Muscle layer of duodenum (tissue), 2 donors: ENCODE data around the gene SLC35E2B.
"Not testable (repeated sequence)": the region's sequence is repeated elsewhere in the genome, so short reads cannot be mapped to it uniquely, and the experiment has no call there.

Experiments
- H3K27ac ChIP-seq: one replicate; pipeline ENCODE4 v1.7.0; 2013; ENCODE audit warnings: mild to moderate bottlenecking, low read length
- H3K27me3 ChIP-seq: one replicate; pipeline ENCODE4 v1.7.0; 2013; ENCODE audit warnings: low read depth, mild to moderate bottlenecking, control low read depth, low read length
- H3K36me3 ChIP-seq, 2 donors: one replicate each; pipeline ENCODE4 v1.7.0; 2013; ENCODE audit warnings: low read length in 2 of 2, control low read depth in 1 of 2, mild to moderate bottlenecking in 1 of 2; ENCODE audit not compliant: insufficient read depth in 2 of 2, control insufficient read depth in 1 of 2
- H3K4me1 ChIP-seq, 2 donors: one replicate each; pipeline ENCODE4 v1.7.0; 2013; ENCODE audit warnings: low read length in 2 of 2, mild to moderate bottlenecking in 2 of 2, control low read depth in 1 of 2, moderate library complexity in 1 of 2; ENCODE audit not compliant: insufficient read depth in 2 of 2, control insufficient read depth in 1 of 2
- H3K4me3 ChIP-seq, 2 donors: one replicate each; pipeline ENCODE4 v1.7.0; 2013; ENCODE audit warnings: low read length in 2 of 2, low read depth in 1 of 2, mild to moderate bottlenecking in 1 of 2
- H3K9me3 ChIP-seq, 2 donors: one replicate each; pipeline ENCODE4 v1.7.0; 2013; ENCODE audit warnings: low read length in 2 of 2, control low read depth in 1 of 2, mild to moderate bottlenecking in 1 of 2; ENCODE audit not compliant: control insufficient read depth in 1 of 2
- donor health status: healthy.

Gene SLC35E2B

DNA sequence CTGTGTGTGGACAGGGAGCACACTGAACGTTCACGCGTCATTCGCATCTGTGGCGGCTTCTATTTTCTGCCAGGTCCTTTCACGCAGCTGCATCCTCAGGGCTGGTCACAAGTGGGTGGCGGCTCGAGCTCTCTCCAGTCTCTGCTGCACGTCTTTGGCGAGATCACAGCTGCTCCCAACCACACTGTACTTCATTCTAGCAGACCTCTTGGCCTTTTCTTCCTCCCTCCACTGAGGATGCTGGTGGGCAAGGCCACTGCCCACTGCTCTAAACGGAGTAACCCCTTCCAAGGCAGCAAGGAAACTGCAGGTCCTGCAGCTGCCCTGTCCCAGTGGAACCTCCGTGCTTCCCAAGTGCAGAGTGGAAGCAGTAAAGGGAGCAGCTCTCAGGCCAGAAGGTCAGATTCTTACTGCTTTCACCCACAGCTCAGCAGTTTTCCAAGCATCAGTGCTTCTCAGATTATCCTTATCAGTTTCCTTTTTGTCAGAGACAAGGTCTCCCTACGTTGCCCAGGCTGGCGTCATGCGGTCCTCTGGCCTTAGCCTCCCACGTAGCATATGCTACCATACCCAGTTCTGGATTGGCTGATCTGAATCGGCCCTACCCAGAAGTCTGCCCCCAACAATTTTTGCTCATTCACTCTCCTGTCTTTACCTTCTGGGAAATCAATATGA, 44.9 kb downstream of the SLC35E2B start:
- peaks cover 12 to 47% of the 10 kb centered on the region in 2 donors for H3K36me3 ChIP-seq
- H3K4me1 ChIP-seq, H3K27ac ChIP-seq, H3K9me3 ChIP-seq, H3K4me3 ChIP-seq, H3K27me3 ChIP-seq: not testable (repeated sequence)

DNA sequence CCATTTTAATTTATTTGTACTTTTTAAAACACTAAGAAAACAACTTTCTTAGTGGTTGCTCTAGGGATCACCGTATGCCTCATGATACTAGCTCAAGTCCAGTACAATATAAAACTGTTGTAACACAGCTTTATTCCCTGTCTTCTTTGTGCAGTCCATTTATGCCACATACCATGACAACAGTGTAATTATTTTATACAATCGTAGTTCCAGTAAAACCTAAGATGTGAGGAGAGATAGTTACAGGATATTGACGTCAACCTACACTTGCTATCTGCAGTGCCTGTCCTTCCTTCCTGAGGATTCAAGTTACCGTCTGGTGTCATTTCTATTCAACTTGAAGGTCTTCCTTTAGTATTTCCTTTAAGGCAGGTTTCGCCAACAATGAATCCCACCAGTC, 46.3 kb downstream of the SLC35E2B start:
- H3K4me1 ChIP-seq, H3K27me3 ChIP-seq, H3K9me3 ChIP-seq, H3K27ac ChIP-seq, H3K4me3 ChIP-seq: not testable (repeated sequence)
- H3K36me3 ChIP-seq = peaks cover 3 to 34% of the 10 kb centered on the region in 2 donors

DNA sequence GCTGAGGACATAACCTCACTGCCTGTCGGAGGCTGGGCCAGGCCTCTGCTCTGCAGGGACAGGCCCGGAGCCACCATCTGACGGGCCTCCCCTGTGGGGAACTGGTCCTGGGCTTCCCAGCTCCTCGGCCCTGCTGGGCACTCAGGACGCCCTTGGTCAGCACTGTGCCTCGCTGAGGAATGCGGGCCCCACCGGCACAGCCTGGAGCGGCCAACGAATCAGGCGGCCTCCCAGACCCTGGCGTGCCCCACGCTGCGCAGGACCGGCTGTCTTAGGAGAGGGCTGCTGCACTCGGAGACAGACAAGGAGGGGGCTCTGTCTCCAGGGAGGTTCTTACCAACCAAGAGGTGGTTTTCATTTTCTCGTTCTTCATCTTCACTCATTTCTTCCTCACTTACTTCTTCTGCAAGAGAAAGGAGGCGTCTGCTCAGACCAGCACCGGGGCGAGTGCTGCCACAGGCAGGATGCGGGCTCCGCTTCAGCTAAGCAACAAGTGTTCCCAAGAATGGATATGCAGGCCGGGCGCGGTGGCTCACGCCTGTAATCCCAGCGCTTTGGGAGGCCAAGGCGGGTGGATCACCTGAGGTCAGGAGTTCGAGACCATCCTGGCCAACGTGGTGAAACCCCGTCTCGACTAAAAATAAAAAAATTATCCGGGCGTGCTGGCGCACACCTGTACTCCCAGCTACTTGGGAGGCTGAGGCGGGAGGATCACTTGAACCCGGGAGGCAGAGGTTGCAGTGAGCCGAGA, 51.7 kb downstream of the SLC35E2B start:
- H3K36me3 ChIP-seq = peaks cover 0 to 19% of the 10 kb centered on the region in 2 donors

DNA sequence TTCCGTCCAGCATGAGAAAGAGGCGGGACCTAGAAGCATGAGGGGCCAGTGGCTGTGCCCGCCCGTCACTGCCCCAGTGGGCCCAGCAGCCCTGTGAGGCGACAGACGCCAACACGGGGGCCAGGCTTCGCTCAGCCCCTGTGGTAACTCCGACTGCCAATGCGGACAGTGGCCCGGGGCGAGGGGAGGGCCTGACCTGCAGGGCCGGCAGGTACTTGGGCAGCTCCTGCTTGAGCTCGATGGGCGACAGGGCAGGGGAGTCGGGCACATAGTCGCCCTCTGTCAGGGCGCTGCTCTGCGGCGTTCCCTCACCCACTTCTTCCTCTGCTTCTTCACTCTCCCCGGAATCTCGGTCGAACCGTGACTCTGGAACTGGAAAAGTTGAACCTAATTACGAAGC, 52.5 kb downstream of the SLC35E2B start:
- H3K9me3 ChIP-seq, H3K27ac ChIP-seq, H3K4me3 ChIP-seq, H3K4me1 ChIP-seq, H3K27me3 ChIP-seq: not testable (repeated sequence)
- peaks cover 0 to 19% of the 10 kb centered on the region in 2 donors for H3K36me3 ChIP-seq

More for the DNA sequence above, 51.7 kb downstream of the SLC35E2B start:
- not testable (repeated sequence) for H3K4me3 ChIP-seq, H3K27me3 ChIP-seq, H3K4me1 ChIP-seq, H3K9me3 ChIP-seq, H3K27ac ChIP-seq

DNA sequence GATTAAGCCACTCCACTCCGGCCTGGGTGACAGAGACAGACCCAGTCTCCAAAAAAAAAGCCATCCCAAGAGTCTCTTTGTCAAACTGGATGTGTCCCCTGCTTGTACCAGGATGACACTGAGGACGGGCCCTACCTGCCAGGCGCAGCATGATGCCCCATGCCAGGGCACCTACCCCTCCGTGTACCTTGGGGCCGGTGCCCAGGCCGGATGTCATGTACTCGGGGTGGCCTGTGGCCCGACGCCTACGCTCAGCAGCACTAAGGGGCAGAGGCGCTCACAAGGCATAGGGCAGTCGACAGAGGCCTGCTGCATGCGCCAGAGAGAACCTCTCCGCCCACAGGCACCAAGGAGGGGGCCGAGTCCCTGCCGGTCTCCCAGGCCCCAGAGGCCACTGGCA, 53.2 kb downstream of the SLC35E2B start:
- not testable (repeated sequence) for H3K4me3 ChIP-seq, H3K9me3 ChIP-seq, H3K27ac ChIP-seq, H3K27me3 ChIP-seq, H3K4me1 ChIP-seq
- H3K36me3 ChIP-seq = peaks cover 0 to 19% of the 10 kb centered on the region in 2 donors

DNA sequence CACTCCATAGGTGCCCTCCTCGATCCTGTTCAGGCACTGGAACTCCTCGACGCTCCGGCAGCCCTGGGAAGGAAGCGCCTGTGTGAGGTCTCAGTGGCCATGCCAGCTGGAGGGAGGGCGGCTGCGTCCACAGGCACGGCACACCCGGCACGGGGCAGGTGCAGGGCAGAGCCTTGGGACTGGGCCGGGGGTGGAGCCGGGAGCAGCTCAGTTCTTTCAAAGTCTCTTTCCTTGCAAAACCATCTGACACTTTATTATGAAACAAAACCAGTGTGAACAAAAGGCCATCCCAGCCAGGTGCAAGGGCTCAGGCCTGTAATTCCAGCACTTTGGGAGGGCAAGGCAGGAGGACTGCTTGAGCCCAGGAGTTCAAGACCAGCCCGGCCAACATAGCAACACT, 54.1 kb downstream of the SLC35E2B start:
- H3K4me1 ChIP-seq, H3K27ac ChIP-seq, H3K4me3 ChIP-seq, H3K27me3 ChIP-seq, H3K9me3 ChIP-seq: not testable (repeated sequence)
- H3K36me3 ChIP-seq = peaks cover 0 to 19% of the 10 kb centered on the region in 2 donors

DNA sequence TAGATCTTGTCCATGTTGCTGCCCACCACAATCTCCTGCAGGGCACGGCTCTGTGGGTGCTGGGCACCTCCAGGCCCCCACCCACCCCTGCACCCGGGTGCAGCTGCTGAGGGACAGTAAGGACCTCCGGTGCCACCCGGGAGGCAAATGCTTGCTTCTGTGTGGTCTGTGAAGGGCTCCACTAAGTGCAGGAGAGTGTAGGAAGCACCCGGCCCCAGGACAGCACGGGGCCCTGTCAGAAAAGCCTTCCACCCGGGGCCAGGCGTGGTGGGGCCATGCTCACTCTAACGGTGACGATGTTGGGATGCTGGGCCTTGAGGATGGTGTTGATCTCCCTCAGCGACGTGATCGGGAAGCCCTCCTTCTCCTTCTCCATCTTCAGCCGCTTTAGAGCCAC, 55.1 kb downstream of the SLC35E2B start:
- peaks cover 0 to 19% of the 10 kb centered on the region in 2 donors for H3K36me3 ChIP-seq
- H3K4me3 ChIP-seq, H3K4me1 ChIP-seq, H3K9me3 ChIP-seq, H3K27me3 ChIP-seq, H3K27ac ChIP-seq: not testable (repeated sequence)

DNA sequence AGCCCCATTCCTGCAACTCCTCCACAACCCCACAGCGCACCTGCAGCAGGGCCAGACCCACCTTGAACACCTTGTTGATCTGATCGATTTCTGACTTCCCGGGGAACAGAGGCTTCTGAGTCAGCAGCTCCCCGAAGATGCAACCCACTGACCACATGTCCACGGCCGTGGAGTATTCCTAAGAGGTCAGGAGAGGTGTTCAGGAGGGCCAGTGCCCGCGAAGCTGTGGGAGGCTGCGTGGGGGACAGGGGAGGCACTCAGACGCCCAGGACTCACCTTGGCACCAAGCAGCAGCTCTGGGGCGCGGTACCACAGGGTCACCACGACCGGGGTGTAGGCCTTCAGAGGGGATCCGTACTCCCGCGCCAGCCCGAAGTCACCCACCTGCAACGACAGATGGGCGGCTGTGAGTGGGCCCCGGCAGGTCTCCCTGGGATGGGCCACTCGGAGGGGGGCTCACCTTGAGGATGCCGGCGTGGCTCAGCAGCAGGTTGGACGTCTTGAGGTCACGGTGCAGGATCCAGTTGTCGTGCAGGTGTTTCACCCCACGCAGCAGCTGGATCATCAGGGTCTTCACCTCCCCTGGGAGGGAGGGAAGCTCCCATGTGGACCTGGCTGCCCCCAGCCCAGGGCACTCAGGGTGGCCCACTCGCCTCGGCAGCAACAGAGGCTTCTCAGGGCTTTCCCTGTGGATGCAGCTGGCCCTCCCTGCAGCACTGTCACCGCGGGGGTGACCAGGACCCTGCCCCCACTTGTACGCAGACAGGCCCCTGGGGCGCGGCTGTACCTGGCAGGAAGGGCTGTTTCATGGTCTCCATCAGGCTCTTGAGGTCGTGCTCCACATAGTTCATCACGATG, 55.7 kb downstream of the SLC35E2B start:
- not testable (repeated sequence) for H3K4me3 ChIP-seq, H3K27ac ChIP-seq, H3K4me1 ChIP-seq, H3K27me3 ChIP-seq, H3K9me3 ChIP-seq
- H3K36me3 ChIP-seq = peaks cover 0 to 19% of the 10 kb centered on the region in 2 donors

DNA sequence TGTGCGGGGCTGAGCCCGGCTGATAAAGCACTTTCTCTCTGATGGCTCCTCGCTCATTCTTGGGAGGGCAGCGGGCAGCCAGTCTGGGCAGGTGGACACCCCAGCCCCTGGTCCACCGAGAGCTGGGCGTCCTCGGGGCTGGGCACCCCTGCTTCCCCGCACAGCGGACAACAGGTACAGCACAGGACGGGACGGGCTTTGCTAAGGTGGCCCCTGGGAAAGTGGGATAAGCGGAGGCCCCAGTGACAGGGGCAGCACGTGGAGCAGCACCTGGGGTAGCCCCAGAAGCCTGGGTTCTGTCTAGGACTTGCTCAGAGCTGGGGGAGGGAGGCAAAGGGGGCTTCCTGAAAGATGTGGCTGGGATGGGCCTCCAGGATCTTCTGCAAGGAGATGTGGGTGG, 58.0 kb downstream of the SLC35E2B start:
- peaks cover 0 to 17% of the 10 kb centered on the region in 2 donors for H3K36me3 ChIP-seq
- peaks cover 0 to 15% of the 10 kb centered on the region in 2 donors for H3K4me1 ChIP-seq
- not testable (repeated sequence) for H3K4me3 ChIP-seq, H3K27ac ChIP-seq, H3K9me3 ChIP-seq, H3K27me3 ChIP-seq

DNA sequence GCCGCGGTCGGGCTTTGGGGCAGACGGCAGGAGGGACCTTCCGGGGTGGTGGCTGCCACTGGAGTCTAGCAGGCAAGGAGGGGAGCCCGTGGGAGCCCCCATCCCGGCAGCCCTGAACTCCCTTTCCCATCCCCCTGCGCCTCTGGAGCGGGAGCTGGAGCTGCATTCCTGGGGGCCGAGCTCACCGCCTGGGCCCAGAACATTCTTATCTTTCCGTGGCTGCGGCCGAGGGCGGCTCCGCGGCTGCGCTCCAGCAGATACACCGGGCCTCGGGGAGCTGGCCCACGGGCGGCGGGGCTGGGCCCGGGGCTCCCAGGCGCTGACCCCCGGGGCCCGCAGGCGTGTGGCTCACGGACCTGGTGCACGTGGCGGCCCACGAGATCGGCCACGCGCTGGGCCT, 59.2 kb downstream of the SLC35E2B start:
- H3K4me3 ChIP-seq, H3K27ac ChIP-seq, H3K9me3 ChIP-seq, H3K27me3 ChIP-seq: not testable (repeated sequence)
- Histone ChIP-seq H3K36me3 (peaks cover 0 to 20% of the 10 kb centered on the region in 2 donors), H3K4me1 (peaks cover 0 to 15% of the 10 kb centered on the region in 2 donors)

DNA sequence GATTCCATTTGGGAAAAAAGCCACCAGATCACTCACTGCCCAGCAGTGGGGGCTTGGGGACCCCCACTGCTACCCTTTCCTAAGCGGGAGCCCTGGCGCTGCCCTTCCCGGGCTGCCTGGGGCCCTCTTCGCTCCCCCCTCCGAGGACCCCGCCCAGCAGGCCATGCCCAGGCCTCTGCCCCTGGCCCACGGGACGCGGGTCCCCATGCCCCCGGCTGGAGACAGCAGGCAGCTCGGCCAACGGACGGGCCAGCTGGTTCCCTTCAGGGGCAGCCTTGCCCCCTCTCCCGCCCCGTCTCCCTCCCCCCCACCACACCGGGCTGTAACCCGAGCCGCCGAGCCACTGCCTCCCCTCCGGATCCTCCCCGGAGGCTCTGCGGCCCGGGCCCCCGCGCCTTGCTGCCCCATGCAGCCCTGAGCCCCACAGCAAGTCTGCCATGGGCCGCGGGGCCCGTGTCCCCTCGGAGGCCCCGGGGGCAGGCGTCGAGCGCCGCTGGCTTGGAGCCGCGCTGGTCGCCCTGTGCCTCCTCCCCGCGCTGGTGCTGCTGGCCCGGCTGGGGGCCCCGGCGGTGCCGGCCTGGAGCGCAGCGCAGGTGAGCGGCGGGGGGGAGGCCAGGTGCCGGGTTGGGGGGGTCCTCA, 60.7 kb downstream of the SLC35E2B start, which contains the start of gene MMP23B:
TSS of gene MMP23B (plus strand) at position 392 of the 639 bp plus-strand sequence. CDS start at position 438, 46 bp downstream.
- Histone ChIP-seq H3K4me1 (peaks cover 0 to 15% of the 10 kb centered on the region in 2 donors), H3K27ac (no peak within 1 kb of the TSS), H3K36me3 (peaks cover 0 to 23% of the 10 kb centered on the region in 2 donors), H3K9me3 (no peaks in the 10 kb centered on the region), H3K4me3 (peak within 1 kb of the TSS in 1 of 2 donors; percentile 28), H3K27me3 (no peaks in the 10 kb centered on the region)
